ENCODE data around the gene LYSET.
"Not testable (repeated sequence)": the region's sequence is repeated elsewhere in the genome, so short reads cannot be mapped to it uniquely, and the experiment has no call there.

GRCh38 chr14:93174731-93175130, 10.4 kb upstream of the LYSET start:
- not testable (repeated sequence) for TF ChIP-seq CTCF, POLR2A (IDR thresholded peaks at IDR 0.05)
